Measurements from ENCODE around the gene COMMD1.
"Not testable (repeated sequence)": the region's sequence is repeated elsewhere in the genome, so short reads cannot be mapped to it uniquely, and the experiment has no call there.

COMMD1 gene

GRCh38 chr2:61962095-61962984 is 56.9 kb downstream of the COMMD1 start:
- no peak for DNase-seq (ENCODE audit: extremely low read depth in 1 of 2, low read depth in 1 of 2)

GRCh38 chr2:61966087-61966727 is 60.7 kb downstream of the COMMD1 start:
- no peak for DNase-seq (ENCODE audit: extremely low read depth in 1 of 2, low read depth in 1 of 2)

- DNase-seq (ENCODE audit: extremely low read depth in 1 of 2, low read depth in 1 of 2): no peak
These were observed 61.8 kb downstream of the COMMD1 start for GRCh38 chr2:61967262-61967661.

DNA sequence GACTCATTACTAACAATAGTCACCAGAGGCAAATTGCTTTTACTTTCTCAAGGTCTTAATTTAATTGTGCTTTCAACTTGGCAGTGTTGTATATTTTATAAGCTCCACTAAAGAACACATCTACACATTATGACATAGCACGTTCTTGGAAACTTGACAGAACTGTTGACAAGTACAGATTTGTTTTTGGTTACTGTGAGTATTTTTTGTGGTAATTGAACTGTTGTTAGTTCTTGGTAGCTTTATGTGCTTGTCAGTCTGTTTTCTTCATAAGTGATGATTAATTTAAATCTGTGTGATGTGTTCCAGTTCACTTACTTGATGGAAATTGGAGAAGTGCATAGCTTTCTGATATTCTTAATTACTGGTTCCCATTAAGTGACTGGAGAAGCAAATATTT is 63.9 kb downstream of the COMMD1 start:
- DNase-seq (ENCODE audit: extremely low read depth in 1 of 2, low read depth in 1 of 2): no peak

DNA sequence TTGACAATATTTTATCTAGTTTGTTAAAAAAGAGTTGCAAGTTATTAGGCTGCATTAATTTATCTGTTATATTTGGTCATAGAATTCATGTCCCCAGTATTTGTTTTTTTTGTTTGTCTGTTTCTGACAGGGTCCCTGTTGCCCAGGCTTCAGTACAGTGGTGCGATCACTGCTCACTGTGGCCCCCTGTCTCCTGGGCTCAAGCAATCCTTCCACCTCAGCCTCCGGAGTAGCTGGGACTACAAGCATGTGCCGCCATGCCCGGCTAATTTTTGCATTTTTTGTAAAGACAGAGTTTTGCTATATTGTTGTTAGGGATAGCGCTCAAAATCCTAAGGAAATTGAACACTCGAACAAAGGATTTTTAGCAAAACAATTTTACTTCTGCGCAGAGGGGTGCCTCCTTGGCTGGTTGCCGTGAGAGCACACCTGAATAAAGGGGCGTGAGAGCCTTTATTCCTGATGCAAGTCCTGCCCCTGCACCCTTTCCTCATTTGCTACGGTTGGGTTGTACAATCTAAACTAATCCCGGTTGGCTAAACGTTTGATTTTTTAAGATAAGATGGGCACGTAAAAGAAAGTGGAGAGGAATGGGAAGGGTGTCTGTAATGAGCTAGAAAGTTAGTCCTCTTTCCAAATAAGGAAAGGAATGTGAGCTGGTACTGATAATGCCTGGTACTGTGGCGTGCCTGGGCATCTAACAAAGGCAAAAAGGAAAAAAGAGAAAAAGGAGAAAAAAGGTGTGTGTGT is 65.5 kb downstream of the COMMD1 start:
- DNase-seq (ENCODE audit: extremely low read depth in 1 of 2, low read depth in 1 of 2): no peak

DNA sequence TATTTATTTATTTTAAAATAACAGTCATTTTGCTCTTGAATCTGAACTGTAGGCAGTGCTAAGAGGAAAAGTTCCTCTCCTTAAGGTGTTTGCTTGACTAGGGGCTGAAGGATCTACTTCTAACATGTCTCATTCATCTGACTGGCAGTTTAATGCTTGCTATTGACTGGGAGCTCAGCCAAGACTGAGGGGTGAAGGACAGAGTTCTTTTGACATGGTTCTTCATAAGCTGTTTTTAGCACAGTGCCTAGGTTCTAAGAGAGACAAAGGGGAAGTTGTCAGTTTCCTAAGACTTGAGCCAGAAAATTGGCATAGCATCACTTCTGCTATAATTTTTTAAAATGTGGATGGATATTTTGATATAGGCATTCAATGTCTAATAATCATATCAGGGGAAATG is 73.0 kb downstream of the COMMD1 start:
- no peak for DNase-seq (ENCODE audit: extremely low read depth in 1 of 2, low read depth in 1 of 2)

GRCh38 chr2:61980758-61981157 is 75.3 kb downstream of the COMMD1 start:
- DNase-seq (ENCODE audit: extremely low read depth in 1 of 2, low read depth in 1 of 2): no peak

DNA sequence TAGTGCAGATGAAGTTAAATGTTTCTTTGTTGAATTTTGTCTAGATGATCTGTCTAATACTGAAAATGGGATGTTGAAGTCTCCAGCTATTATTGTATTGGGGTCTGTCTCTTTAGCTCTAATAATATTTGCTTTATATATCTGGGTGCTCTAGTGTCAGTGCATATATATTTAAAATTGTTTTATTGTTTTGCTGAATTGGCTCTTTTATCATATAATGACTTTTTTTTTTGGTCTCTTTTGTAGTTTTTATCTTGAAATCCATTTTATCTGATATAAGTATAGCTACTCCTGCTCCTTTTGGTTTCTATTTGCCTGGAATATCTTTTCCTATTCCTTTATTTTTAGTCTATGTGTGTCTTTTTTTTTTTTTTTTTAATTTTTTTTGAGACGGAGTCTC is 79.2 kb downstream of the COMMD1 start:
- DNase-seq (ENCODE audit: extremely low read depth in 1 of 2, low read depth in 1 of 2): no peak

GRCh38 chr2:61988462-61989366 is 83.2 kb downstream of the COMMD1 start:
- DNase-seq (ENCODE audit: extremely low read depth in 1 of 2, low read depth in 1 of 2): no peak

GRCh38 chr2:61993422-61994024 is 88.0 kb downstream of the COMMD1 start:
- DNase-seq (ENCODE audit: extremely low read depth in 1 of 2, low read depth in 1 of 2): no peak

DNA sequence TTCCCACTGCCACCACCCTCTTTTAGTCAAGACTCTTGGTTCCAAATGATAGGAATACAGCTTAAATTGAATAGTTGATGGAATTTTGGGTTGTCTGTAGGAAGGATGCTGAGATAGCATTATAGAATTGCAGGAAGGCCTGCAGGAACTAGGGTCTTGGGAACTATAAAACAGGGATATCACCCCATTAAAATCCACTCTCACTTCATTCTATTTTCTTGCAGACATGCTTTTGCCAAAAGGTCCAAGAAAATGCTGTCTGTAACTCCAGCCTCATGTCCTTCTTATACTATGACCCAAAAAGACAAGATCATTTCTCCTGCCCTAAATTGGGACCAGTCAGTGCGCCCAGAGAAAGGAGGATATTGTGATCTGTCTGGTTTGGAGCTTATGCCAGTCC is 89.1 kb downstream of the COMMD1 start:
- no peak for DNase-seq (ENCODE audit: extremely low read depth in 1 of 2, low read depth in 1 of 2)

DNA sequence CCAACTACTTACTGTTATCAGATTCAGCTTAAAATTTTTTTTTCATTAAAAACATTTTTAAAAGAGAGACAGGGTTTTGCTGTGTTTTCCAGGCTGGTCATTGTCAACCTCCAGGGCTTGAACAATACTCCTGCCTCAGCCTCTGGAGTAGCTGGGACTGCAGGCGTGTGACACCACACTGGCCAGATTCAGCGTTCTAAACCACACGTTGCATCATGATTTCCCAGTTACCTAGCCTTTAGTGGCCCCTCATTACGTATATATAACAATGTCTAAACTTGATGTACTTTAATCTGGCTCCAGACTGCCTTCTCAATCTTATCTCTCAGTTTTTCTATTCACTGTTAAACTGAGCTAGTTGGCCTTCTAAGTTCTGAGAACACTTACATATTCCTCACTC is 89.6 kb downstream of the COMMD1 start:
- DNase-seq (ENCODE audit: extremely low read depth in 1 of 2, low read depth in 1 of 2): no peak

- DNase-seq (ENCODE audit: extremely low read depth in 1 of 2, low read depth in 1 of 2): no peak
These were observed 90.0 kb downstream of the COMMD1 start for GRCh38 chr2:61995515-61995914.

DNA sequence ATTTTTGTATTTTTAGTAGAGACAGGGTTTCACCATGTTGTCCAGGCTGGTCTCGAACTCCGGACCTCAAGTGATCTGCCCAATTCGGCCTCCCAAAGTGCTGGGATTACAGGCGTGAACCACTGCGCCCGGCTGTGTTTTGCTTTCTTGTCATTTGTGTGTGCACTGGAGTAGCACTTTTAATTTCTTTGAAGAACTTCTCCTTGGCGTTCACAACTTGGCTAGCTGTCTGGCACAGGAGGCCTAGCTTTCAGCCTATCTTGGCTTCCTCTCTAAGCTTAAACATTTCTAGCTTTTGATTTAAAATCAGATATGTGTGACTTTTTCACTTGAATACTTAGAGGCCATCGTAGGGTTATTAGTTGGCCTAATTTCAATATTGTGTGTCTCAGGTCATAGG is 93.0 kb downstream of the COMMD1 start:
- no peak for DNase-seq (ENCODE audit: extremely low read depth in 1 of 2, low read depth in 1 of 2)

GRCh38 chr2:62000538-62000937 is 95.1 kb downstream of the COMMD1 start:
- DNase-seq (ENCODE audit: extremely low read depth in 1 of 2, low read depth in 1 of 2): no peak

DNA sequence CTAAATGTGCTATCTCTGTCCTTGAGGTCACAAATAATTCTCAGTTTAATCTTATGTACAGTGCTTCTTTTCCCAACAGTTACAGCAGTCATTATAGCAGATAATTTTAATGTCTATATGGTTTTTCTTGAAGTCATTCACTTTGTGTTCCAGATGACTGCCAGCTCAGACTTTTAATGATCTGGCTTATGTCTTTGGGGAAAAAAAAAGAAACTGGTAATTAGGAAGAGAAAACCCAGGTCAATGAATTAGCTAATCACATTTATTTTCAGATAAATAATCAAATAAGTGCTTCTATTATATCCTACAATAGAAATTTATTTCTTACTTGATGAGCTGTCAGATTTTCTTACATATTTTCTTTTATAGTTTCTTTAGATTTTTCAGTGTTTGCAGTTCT is 96.0 kb downstream of the COMMD1 start:
- DNase-seq (ENCODE audit: extremely low read depth in 1 of 2, low read depth in 1 of 2): no peak

- not testable (repeated sequence) for DNase-seq (ENCODE audit: extremely low read depth in 1 of 2, low read depth in 1 of 2)
These were observed 99.0 kb downstream of the COMMD1 start for GRCh38 chr2:62004428-62004827.

DNA sequence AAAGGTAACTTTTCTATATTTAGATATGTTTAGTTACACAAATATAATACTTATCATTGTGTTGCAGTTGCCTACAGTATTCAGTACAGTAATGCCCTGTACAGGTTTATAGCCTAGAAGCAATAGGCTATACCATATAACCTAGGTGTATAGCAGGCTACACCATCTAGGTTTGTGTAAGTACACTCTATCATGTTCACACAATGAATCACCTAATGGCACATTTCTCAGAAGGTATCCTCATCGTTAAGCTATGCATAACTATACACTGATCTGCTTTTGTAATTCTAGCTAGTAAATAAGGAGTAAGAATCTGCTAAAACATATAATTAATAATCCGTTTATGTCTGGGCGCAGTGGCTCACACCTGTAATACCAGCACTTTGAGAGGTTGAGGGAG is 102.1 kb downstream of the COMMD1 start:
- no peak for DNase-seq (ENCODE audit: extremely low read depth in 1 of 2, low read depth in 1 of 2)

DNA sequence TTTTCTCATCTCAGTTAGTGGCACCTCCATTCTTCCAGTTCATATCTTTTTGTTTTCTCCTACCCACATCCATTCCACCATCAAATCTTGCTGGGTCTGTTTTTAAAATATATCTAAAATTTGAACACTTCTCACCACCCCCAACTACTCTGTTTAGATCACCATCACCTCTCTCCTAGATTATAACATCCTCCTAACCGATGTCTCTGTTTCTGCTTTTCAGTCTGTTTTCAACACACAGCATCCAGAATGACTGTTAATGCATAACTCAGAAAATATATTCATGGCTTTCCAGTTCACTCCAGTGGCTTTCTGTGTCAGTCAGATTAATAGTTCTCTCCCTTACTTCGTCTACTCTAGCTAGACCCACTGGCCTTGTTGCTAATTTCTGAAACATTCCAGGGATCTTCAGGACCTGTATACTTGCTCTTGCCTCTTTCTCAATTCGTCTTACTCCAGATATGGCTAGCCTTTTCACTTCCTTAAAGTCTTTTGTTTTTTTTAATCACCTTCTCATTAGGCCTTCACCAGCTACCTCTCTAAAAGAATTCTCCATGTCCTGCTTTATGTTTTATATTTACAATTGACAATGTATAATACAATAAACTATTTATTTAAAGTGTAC is 105.3 kb downstream of the COMMD1 start:
- DNase-seq (ENCODE audit: extremely low read depth in 1 of 2, low read depth in 1 of 2): no peak

DNA sequence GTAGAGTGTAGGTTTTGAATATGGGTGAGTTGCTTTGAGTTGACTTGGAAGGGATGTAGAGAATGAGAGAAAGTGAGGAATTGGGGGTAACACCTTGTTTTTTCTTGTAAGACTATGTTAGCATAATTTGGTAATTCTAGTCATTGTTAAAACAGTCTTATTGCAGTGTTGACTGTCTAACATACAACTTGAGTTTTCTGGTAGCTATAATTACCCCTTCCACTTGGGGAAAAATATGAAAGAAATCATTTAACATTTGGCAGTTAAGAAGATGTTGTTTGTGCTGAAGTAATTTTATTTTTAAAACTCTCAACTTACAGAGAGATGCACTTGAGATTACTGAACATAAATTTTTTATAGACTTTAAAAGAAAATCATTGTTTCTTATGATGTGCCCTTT is 108.2 kb downstream of the COMMD1 start:
- no peak for DNase-seq (ENCODE audit: extremely low read depth in 1 of 2, low read depth in 1 of 2)

All from activated CD8-positive, alpha-beta memory T cell treated with anti-CD3 and anti-CD28 coated beads for 1 hour (primary cell).